Urinary bladder (tissue), 4 donors: ENCODE results near the gene ZNF567. TPM values are rescaled to one million over a fixed set of nuclear protein-coding genes. Genes with fewer than 3 reads are reported as not detected.

Source experiments
- DNase-seq: peaks from one replicate; pipeline ENCODE4 v3.0.0-alpha.2; 2015; ENCODE audit errors: extremely low spot score
- H3K27ac ChIP-seq: one replicate; pipeline ENCODE4 v1.5.1; 2013; ENCODE audit warnings: low read depth, mild to moderate bottlenecking, moderate library complexity
- H3K36me3 ChIP-seq: one replicate; pipeline ENCODE4 v1.6.1; 2013; ENCODE audit warnings: mild to moderate bottlenecking, moderate library complexity; ENCODE audit not compliant: insufficient read depth
- H3K4me1 ChIP-seq: one replicate; pipeline ENCODE4 v1.6.1; 2013; ENCODE audit warnings: mild to moderate bottlenecking, moderate library complexity; ENCODE audit not compliant: insufficient read depth
- H3K4me3 ChIP-seq: one replicate; pipeline ENCODE4 v1.5.1; 2013; ENCODE audit warnings: low read depth, low read length
- WGBS: extraction: QIAGEN DNeasy Blood & Tissue Kit; methylation state at CpG from one replicate; pipeline ENCODE4 v1.1.7; 2013; 5-methylcytosine and 5-hydroxymethylcytosine counted together
- polyA plus RNA-seq: library from polyadenylated mRNA; stranded (reverse); fragments of 200-250 nt; gene quantifications from one replicate; pipeline ENCODE4 v1.2.3, GENCODE V29; 2013
- total RNA-seq: library from RNA; depleted of rRNA; stranded (reverse); fragments of >200 nt; gene quantifications from one replicate; pipeline ENCODE4 v1.2.3, GENCODE V29; 2014
- donor health status: healthy with polysubstance abuse.
- donor health status: healthy.

The ZNF567 gene
- total RNA-seq (22.9 TPM), polyA plus RNA-seq (5.2 TPM)

GRCh38 chr19:36687214-36688056, at the start of gene ZNF567:
Gene ZNF567 (plus strand): TSS chr19:36687612. CDS start chr19:36694868, 7,256 bp downstream.
- under 1% methylated on average over 69 of the region's 69 CpGs for WGBS
- Histone ChIP-seq H3K4me3 (peak within 1 kb of the TSS; percentile 79), H3K4me1 (peaks cover 2% of the 10 kb centered on the region), H3K36me3 (peaks cover 8% of the 10 kb centered on the region), H3K27ac (peak within 1 kb of the TSS; percentile 31)
- peak; percentile 94 for DNase-seq

GRCh38 chr19:36638862-36639510, 48.4 kb upstream of the ZNF567 start:
- 97% methylated on average over 5 of the region's 5 CpGs for WGBS
- no peak for DNase-seq
- Histone ChIP-seq H3K27ac (no peak overlapping the region), H3K4me1 (no peaks in the 10 kb centered on the region), H3K36me3 (peaks cover 14% of the 10 kb centered on the region), H3K4me3 (no peak overlapping the region)

GRCh38 chr19:36646746-36647145, 40.7 kb upstream of the ZNF567 start:
- DNase-seq: no peak
- no peaks in the 10 kb centered on the region for H3K4me1 ChIP-seq
- WGBS: 94% methylated on average over 2 of the region's 2 CpGs
- no peak overlapping the region for H3K4me3 ChIP-seq
- no peak overlapping the region for H3K27ac ChIP-seq
- H3K36me3 ChIP-seq: peaks cover 11% of the 10 kb centered on the region

- Histone ChIP-seq H3K4me3 (no peak overlapping the region), H3K27ac (no peak overlapping the region), H3K36me3 (peaks cover 23% of the 10 kb centered on the region), H3K4me1 (no peaks in the 10 kb centered on the region)
- 82% methylated on average over 1 of the region's 1 CpG for WGBS
- DNase-seq: no peak
Measured at GRCh38 chr19:36652958-36653357, 34.5 kb upstream of the ZNF567 start.

- 46% methylated on average over 14 of the region's 14 CpGs for WGBS
- H3K4me1 ChIP-seq: peaks cover 4% of the 10 kb centered on the region
- peak overlapping the region; percentile 88 for H3K4me3 ChIP-seq
- no peak for DNase-seq
- H3K27ac ChIP-seq: no peak overlapping the region
- peaks cover 3% of the 10 kb centered on the region for H3K36me3 ChIP-seq
Measured at GRCh38 chr19:36665832-36666231, 21.6 kb upstream of the ZNF567 start.

GRCh38 chr19:36668646-36669045, 18.8 kb upstream of the ZNF567 start:
- WGBS: 87% methylated on average over 2 of the region's 2 CpGs

GRCh38 chr19:36672368-36672767, 15.0 kb upstream of the ZNF567 start:
- Histone ChIP-seq H3K4me1 (peaks cover 4% of the 10 kb centered on the region), H3K4me3 (no peak overlapping the region), H3K27ac (no peak overlapping the region), H3K36me3 (no peaks in the 10 kb centered on the region)
- 99% methylated on average over 1 of the region's 1 CpG for WGBS
- DNase-seq: no peak

More at GRCh38 chr19:36668646-36669045, 18.8 kb upstream of the ZNF567 start:
- Histone ChIP-seq H3K4me1 (peaks cover 4% of the 10 kb centered on the region), H3K36me3 (peaks cover under 1% of the 10 kb centered on the region), H3K4me3 (no peak overlapping the region), H3K27ac (no peak overlapping the region)
- DNase-seq: no peak

- peaks cover 1% of the 10 kb centered on the region for H3K36me3 ChIP-seq
- no peaks in the 10 kb centered on the region for H3K4me1 ChIP-seq
- 97% methylated on average over 2 of the region's 2 CpGs for WGBS
- no peak for DNase-seq
- no peak overlapping the region for H3K4me3 ChIP-seq
- no peak overlapping the region for H3K27ac ChIP-seq
Measured at GRCh38 chr19:36674201-36674600, 13.2 kb upstream of the ZNF567 start.

- Histone ChIP-seq H3K4me1 (no peaks in the 10 kb centered on the region), H3K4me3 (no peak overlapping the region), H3K36me3 (peaks cover 2% of the 10 kb centered on the region), H3K27ac (no peak overlapping the region)
- no peak for DNase-seq
Measured at GRCh38 chr19:36679455-36679854, 8.0 kb upstream of the ZNF567 start.

- 93% methylated on average over 2 of the region's 2 CpGs for WGBS
- no peak for DNase-seq
- no peak overlapping the region for H3K4me3 ChIP-seq
Measured at GRCh38 chr19:36685835-36686234, 1.6 kb upstream of the ZNF567 start.

GRCh38 chr19:36686365-36687213, 823 bp upstream of the ZNF567 start:
- peak overlapping the region; percentile 79 for H3K4me3 ChIP-seq
- peak overlapping the region; percentile 31 for H3K27ac ChIP-seq
- H3K4me1 ChIP-seq: peaks cover 2% of the 10 kb centered on the region
- peaks cover 8% of the 10 kb centered on the region for H3K36me3 ChIP-seq
- DNase-seq: peak; percentile 2
- 10% methylated on average over 20 of the region's 20 CpGs for whole genome bisulfite sequencing

More at GRCh38 chr19:36685835-36686234, 1.6 kb upstream of the ZNF567 start:
- peaks cover 3% of the 10 kb centered on the region for H3K36me3 ChIP-seq
- peaks cover 2% of the 10 kb centered on the region for H3K4me1 ChIP-seq
- H3K27ac ChIP-seq: no peak overlapping the region

- 6% methylated on average over 9 of the region's 9 CpGs for WGBS
- no peak overlapping the region for H3K27ac ChIP-seq
- H3K36me3 ChIP-seq: peaks cover 8% of the 10 kb centered on the region
- peaks cover 2% of the 10 kb centered on the region for H3K4me1 ChIP-seq
- H3K4me3 ChIP-seq: peak overlapping the region; percentile 79
- no peak for DNase-seq
Measured at GRCh38 chr19:36688058-36688457, 646 bp downstream of the ZNF567 start.

GRCh38 chr19:36707134-36707533, 19.7 kb downstream of the ZNF567 start:
- WGBS: 87% methylated on average over 2 of the region's 2 CpGs
- no peak for DNase-seq
- Histone ChIP-seq H3K4me3 (no peak overlapping the region), H3K36me3 (peaks cover 3% of the 10 kb centered on the region), H3K4me1 (no peaks in the 10 kb centered on the region), H3K27ac (no peak overlapping the region)
